Loucy (cell line): ENCODE data around the gene CD82.

Source experiments
- CTCF ChIP-seq: fragments of 200-600 bp; sonication (generic); conservative IDR thresholded peaks from 2 replicates; pipeline ENCODE4 v1.5.1; 2014; ENCODE audit warnings: mild to moderate bottlenecking, antibody characterized with exemption, low read length
- EZH2phosphoT487 ChIP-seq: fragments of 200-600 bp; IDR thresholded peaks from 2 replicates; pipeline ENCODE4 v1.6.1; 2018; ENCODE audit warnings: antibody characterized with exemption, mild to moderate bottlenecking, moderate library complexity, borderline replicate concordance

GRCh38 chr11:44590769-44591168, 25.3 kb downstream of the CD82 start:
- TF ChIP-seq CTCF = no peak
- no peak for TF ChIP-seq EZH2phosphoT487
